Panc1 (cell line): ENCODE data around the gene CHSY1. TPM values are rescaled to one million over a fixed set of nuclear protein-coding genes. Genes with fewer than 3 reads are reported as not detected.

ENCODE experiments used
- ATAC-seq: fragments of 200-7000 bp; cut with Tn5 transposase; 2 replicates; pipeline ENCODE4 v1.9.1; 2020; ENCODE audit warnings: mild to moderate bottlenecking, moderate library complexity
- BruUV-seq: library from RNA; stranded (reverse); fragments of 400-500 nt; replicated peaks from 2 replicates; lab custom pipeline; 2021; lab: Mats Ljungman, UMichigan
- CTCF ChIA-PET: fragments of 300-600 bp; sonication (Branson Sonifier 250); formaldehyde crosslinking; loops from one replicate; lab custom pipeline; 2022; ENCODE audit warnings: antibody characterized with exemption; lab: Charles Lee
- POLR2A ChIA-PET: fragments of 300-600 bp; sonication (Branson Sonifier 250); formaldehyde crosslinking; loops from one replicate; lab custom pipeline; 2022; ENCODE audit warnings: antibody characterized with exemption; lab: Charles Lee
- DNase-seq: peaks from one replicate; pipeline ENCODE4 v3.0.0-alpha.2; 2010; ENCODE audit warnings: low read depth, low spot score
- H3K27ac ChIP-seq: 2 replicates; pipeline ENCODE4 v1.5.1; 2011; ENCODE audit warnings: mild to moderate bottlenecking, low read length, inconsistent platforms
- H3K27me3 ChIP-seq: fragments of 200-500 bp; sonication (Bioruptor generic); 2 replicates; pipeline ENCODE4 v1.6.0; 2014; ENCODE audit warnings: low read length, inconsistent platforms; ENCODE audit not compliant: control insufficient read depth, insufficient read depth
- H3K36me3 ChIP-seq: fragments of 200-500 bp; sonication (Bioruptor generic); 2 replicates; pipeline ENCODE4 v1.5.1; 2014; ENCODE audit warnings: inconsistent platforms, mild to moderate bottlenecking, low read length, moderate library complexity; ENCODE audit not compliant: control insufficient read depth, insufficient read depth
- H3K4me1 ChIP-seq: 2 replicates; pipeline ENCODE4 v1.5.1; 2011; ENCODE audit warnings: inconsistent platforms, mild to moderate bottlenecking, low read length, moderate library complexity; ENCODE audit not compliant: control insufficient read depth, insufficient read depth
- H3K4me3 ChIP-seq, 2 experiments: 2 replicates each; pipeline ENCODE4 v1.5.1; 2011 to 2012; ENCODE audit warnings: low read depth in 2 of 2, low read length in 2 of 2, mild to moderate bottlenecking in 2 of 2, inconsistent platforms in 1 of 2, moderate library complexity in 1 of 2
- H3K9me3 ChIP-seq: fragments of 200-500 bp; sonication (Bioruptor generic); 2 replicates; pipeline ENCODE4 v1.5.1; 2014; ENCODE audit warnings: low read depth, mild to moderate bottlenecking, inconsistent platforms, low read length, moderate library complexity; ENCODE audit not compliant: control insufficient read depth, insufficient read depth
- CTCF ChIP-seq: fragments of 450-650 bp; IDR thresholded peaks from 2 replicates; pipeline ENCODE4 v1.5.1; 2017; ENCODE audit warnings: mild to moderate bottlenecking
- POLR2AphosphoS5 ChIP-seq: IDR thresholded peaks from 2 replicates; pipeline ENCODE4 v1.6.1; 2012; ENCODE audit warnings: mild to moderate bottlenecking, low read depth, low read length, moderate library complexity
- REST ChIP-seq, 2 experiments: IDR thresholded peaks; 2 replicates each; pipeline ENCODE4 v1.6.1; 2011 to 2012; ENCODE audit warnings: low read depth in 2 of 2, control low read depth in 1 of 2, low read length in 1 of 2, mild to moderate bottlenecking in 1 of 2, moderate library complexity in 1 of 2; ENCODE audit not compliant: insufficient read depth in 1 of 2
- SIN3A ChIP-seq: IDR thresholded peaks from 2 replicates; pipeline ENCODE4 v1.6.1; 2012; ENCODE audit warnings: low read depth, mild to moderate bottlenecking, low read length, moderate library complexity, borderline replicate concordance; ENCODE audit not compliant: insufficient read depth
- TCF7L2 ChIP-seq: IDR thresholded peaks from 2 replicates; pipeline ENCODE4 v1.6.1; 2011; ENCODE audit warnings: mild to moderate bottlenecking, low read depth, low read length, inconsistent platforms
- in situ Hi-C: cut with HindIII; loops from 2 replicates; pipeline ENCODE4 v1.10.0; 2016; ENCODE audit warnings: low sequenced_read_pairs, low pct_unique_long_range_greater_than_20kb
- intact Hi-C: fragments of 100-400 bp; cut with micrococcal nuclease; formaldehyde crosslinking; loops from one replicate; pipeline ENCODE4 v1.10.0; 2022; ENCODE audit not compliant: unreplicated experiment
- total RNA-seq: library from RNA; stranded (reverse); gene quantifications from one replicate; pipeline ENCODE4 v1.2.1, GENCODE V29; 2021; ENCODE audit not compliant: unreplicated experiment

CHSY1 gene
- total RNA-seq, 1 experiment from 2014 or later, result 50.8 TPM

GRCh38 chr15:101275018-101275417 lies 23.2 kb upstream of the CHSY1 start:
- in situ Hi-C loops, result no loop called here
- CTCF ChIA-PET, result no interaction called here
- DNase-seq (no peak), ATAC-seq (no peak)
- POLR2A ChIA-PET, result no interaction called here
- intact Hi-C loops, result no loop called here
- peaks cover 42% of the 10 kb centered on the region for H3K36me3 ChIP-seq
- H3K27ac ChIP-seq, result no peak overlapping the region
- H3K27me3 ChIP-seq, result no peaks in the 10 kb centered on the region
- TSS peak; percentile 58 for BruUV-seq
- TF ChIP-seq SIN3A (no peak), REST (IDR thresholded peaks at IDR 0.05; ENCODE audit: insufficient read depth in 1 of 2, low read depth in 2 of 2, low read length in 1 of 2) (no peak), CTCF (no peak), TCF7L2 (no peak), POLR2AphosphoS5 (no peak)
- H3K4me3 ChIP-seq, result no peak overlapping the region
- no peaks in the 10 kb centered on the region for H3K9me3 ChIP-seq
- H3K4me1 ChIP-seq, result peaks cover 17% of the 10 kb centered on the region

GRCh38 chr15:101273534-101273933 lies 21.7 kb upstream of the CHSY1 start:
- in situ Hi-C loops (no loop called here), intact Hi-C loops (no loop called here)
- no peak for ATAC-seq
- BruUV-seq, result no TSS peak
- Histone ChIP-seq H3K4me3 (no peak overlapping the region), H3K27me3 (no peaks in the 10 kb centered on the region), H3K9me3 (no peaks in the 10 kb centered on the region), H3K36me3 (peaks cover 42% of the 10 kb centered on the region), H3K4me1 (peaks cover 14% of the 10 kb centered on the region), H3K27ac (no peak overlapping the region)
- TF ChIP-seq POLR2AphosphoS5 (no peak), REST (IDR thresholded peaks at IDR 0.05; ENCODE audit: insufficient read depth in 1 of 2, low read depth in 2 of 2, low read length in 1 of 2) (no peak), SIN3A (no peak), TCF7L2 (no peak), CTCF (no peak)
- CTCF ChIA-PET, result no interaction called here
- POLR2A ChIA-PET, result interaction anchor here (0.5 kb wide), 1 partner anchor 165 kb away, joined by 5 read pairs; no protein-coding TSS in a partner anchor
- no peak for DNase-seq
